Esophagus squamous epithelium (tissue), 4 donors: ENCODE measurements around the gene KPNA6.

Experiments
- POLR2A ChIP-seq, 4 donors: fragments of 450-650 bp; IDR thresholded peaks; one replicate each; pipeline ENCODE4 v1.6.1; 2017; ENCODE audit warnings: antibody characterized with exemption in 4 of 4, mild to moderate bottlenecking in 4 of 4, moderate library complexity in 3 of 4
- TF ChIP-seq, protein P1 (sequence below), 6 experiments: fragments of 450-650 bp in 4 of 6; fragments of 200-600 bp in 2 of 6; sonication (generic) in 2 of 6; IDR thresholded peaks; one replicate each; pipeline ENCODE4 v1.5.1; 2016 to 2019; ENCODE audit warnings: antibody characterized with exemption in 6 of 6, mild to moderate bottlenecking in 4 of 6, moderate library complexity in 4 of 6

- no peak for TF ChIP-seq POLR2A (IDR thresholded peaks at IDR 0.05)
- TF ChIP-seq, protein P1, sequence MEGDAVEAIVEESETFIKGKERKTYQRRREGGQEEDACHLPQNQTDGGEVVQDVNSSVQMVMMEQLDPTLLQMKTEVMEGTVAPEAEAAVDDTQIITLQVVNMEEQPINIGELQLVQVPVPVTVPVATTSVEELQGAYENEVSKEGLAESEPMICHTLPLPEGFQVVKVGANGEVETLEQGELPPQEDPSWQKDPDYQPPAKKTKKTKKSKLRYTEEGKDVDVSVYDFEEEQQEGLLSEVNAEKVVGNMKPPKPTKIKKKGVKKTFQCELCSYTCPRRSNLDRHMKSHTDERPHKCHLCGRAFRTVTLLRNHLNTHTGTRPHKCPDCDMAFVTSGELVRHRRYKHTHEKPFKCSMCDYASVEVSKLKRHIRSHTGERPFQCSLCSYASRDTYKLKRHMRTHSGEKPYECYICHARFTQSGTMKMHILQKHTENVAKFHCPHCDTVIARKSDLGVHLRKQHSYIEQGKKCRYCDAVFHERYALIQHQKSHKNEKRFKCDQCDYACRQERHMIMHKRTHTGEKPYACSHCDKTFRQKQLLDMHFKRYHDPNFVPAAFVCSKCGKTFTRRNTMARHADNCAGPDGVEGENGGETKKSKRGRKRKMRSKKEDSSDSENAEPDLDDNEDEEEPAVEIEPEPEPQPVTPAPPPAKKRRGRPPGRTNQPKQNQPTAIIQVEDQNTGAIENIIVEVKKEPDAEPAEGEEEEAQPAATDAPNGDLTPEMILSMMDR (IDR thresholded peaks at IDR 0.05) = no peak
Measured at GRCh38 chr1:32071758-32072621, 35.9 kb upstream of the KPNA6 start.
